GM19025 (cell line): ENCODE measurements around the gene SDHAF2.

Source experiments
- ATAC-seq: cut with Tn5 transposase; IDR thresholded peaks from one replicate; pipeline ENCODE4 v1.9.1; 2021; ENCODE audit warnings: mild to moderate bottlenecking, low read depth, moderate library complexity; ENCODE audit not compliant: unreplicated experiment

SDHAF2 gene

DNA sequence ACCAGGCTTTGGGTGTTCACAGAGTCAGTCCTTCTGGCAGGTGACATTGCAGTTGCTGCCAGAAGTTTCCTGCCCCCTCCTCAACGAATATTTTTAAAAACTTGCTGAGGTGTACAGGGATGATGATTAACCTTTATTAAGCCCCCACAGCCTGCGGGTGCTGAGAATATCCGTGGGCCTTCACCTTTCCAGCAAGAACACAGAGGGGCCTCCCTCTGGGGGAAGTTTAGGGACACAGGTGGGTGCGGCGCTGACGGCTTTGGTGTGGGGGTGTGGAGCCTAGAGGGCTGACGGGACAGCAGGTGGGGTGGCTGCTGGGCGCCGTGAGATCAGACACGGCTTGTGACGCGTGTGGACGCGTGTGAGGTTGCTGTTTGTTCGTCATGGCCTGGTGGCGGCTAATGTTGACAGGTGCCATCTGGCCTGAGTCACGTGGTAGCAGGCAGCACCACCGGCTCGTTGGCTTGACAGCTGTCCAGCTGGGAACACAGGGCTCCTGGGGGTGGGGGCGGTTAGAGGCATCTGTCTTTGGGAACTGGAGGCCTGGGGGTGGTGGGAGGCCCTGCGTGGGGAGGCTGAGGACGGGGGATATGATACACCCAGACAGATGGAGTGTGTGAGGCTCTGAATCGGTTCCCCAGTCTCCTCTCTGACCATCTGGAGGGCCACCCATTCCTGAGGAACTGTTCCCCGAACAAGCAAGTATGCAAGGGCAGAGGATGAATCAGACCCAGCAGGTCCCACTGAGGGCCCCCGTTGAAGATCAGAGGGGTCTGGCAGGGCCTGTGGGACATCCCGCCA, 66.1 kb downstream of the SDHAF2 start:
- no peak for ATAC-seq
